Activated T-cell treated with anti-CD3 and anti-CD28 coated beads, Interleukin-2, amount 50 U/mL, for 4 hours (primary cell): ENCODE measurements around the gene RYR3. TPM values are rescaled to one million over a fixed set of nuclear protein-coding genes. Genes with fewer than 3 reads are reported as not detected.

Source experiments
- ATAC-seq, 2 donors: fragments of 200-7000 bp; cut with Tn5 transposase; one replicate each; pipeline ENCODE4 v1.10.0; 2021
- DNase-seq: peaks from one replicate; pipeline ENCODE4 v3.0.0-alpha.2; 2020
- H3K27me3 Mint-ChIP-seq: one replicate; pipeline ENCODE4 v1.8.0; 2021; ENCODE audit warnings: low read depth, mixed read lengths
- H3K36me3 Mint-ChIP-seq: one replicate; pipeline ENCODE4 v1.8.0; 2022; ENCODE audit warnings: mixed read lengths; ENCODE audit not compliant: insufficient read depth
- H3K4me1 Mint-ChIP-seq: one replicate; pipeline ENCODE4 v1.8.0; 2021; ENCODE audit warnings: low read depth, mixed read lengths
- H3K4me3 Mint-ChIP-seq: one replicate; pipeline ENCODE4 v1.8.0; 2021; ENCODE audit warnings: mild to moderate bottlenecking, moderate library complexity, mixed read lengths
- H3K9me3 Mint-ChIP-seq: one replicate; pipeline ENCODE4 v1.8.0; 2021; ENCODE audit warnings: mixed read lengths
- total RNA-seq, 3 donors: library from RNA; stranded (reverse); gene quantifications; one replicate each; pipeline ENCODE4 v1.2.1, GENCODE V29; 2021

The RYR3 gene
- total RNA-seq, 3 donors from 2014 or later, result not detected

DNA sequence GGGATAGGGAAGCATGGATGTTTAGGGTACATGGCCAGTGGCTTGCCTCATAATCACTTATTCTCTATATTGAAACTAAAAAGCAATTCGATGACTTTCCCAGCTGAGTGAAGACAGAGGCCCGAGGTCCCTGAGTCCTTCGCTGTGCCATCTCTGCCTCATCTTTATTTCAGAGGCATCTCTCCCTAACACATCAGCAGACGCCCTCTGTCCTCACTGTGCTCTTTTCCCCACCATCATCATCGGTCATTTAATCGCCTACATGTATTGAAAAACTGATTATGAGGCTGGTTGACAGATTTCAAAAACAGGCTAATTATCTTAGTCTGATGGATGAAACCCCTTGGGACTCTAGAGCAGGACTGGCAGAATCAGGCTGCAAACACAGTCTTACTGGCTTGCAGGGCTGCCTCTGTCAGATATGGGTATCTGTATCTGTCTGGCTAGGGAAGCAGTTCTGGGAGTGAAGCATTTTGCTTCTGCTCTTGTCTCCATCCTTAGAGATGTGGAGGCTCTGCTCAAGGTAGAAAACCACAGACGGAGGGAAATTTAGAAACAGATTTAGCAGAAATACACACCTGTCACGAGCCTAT lies 366.6 kb downstream of the RYR3 start:
- DNase-seq, result no peak
- no peaks in the 10 kb centered on the region for H3K4me1 Mint-ChIP-seq
- H3K4me3 Mint-ChIP-seq, result no peak overlapping the region
- no peak for ATAC-seq
- no peaks in the 10 kb centered on the region for H3K36me3 Mint-ChIP-seq
- no peaks in the 10 kb centered on the region for H3K9me3 Mint-ChIP-seq
- H3K27me3 Mint-ChIP-seq, result peaks cover 25% of the 10 kb centered on the region

GRCh38 chr15:33678176-33678575 lies 367.4 kb downstream of the RYR3 start:
- Mint-ChIP-seq H3K27me3 (peaks cover 27% of the 10 kb centered on the region), H3K4me3 (no peak overlapping the region), H3K9me3 (no peaks in the 10 kb centered on the region), H3K36me3 (no peaks in the 10 kb centered on the region), H3K4me1 (no peaks in the 10 kb centered on the region)
- DNase-seq (no peak), ATAC-seq (no peak)

GRCh38 chr15:33678602-33679001 lies 367.8 kb downstream of the RYR3 start:
- no peaks in the 10 kb centered on the region for H3K36me3 Mint-ChIP-seq
- no peaks in the 10 kb centered on the region for H3K4me1 Mint-ChIP-seq
- H3K9me3 Mint-ChIP-seq, result no peaks in the 10 kb centered on the region
- ATAC-seq (no peak), DNase-seq (no peak)
- H3K4me3 Mint-ChIP-seq, result no peak overlapping the region
- peaks cover 27% of the 10 kb centered on the region for H3K27me3 Mint-ChIP-seq

GRCh38 chr15:33679061-33679460 lies 368.3 kb downstream of the RYR3 start:
- peaks cover 25% of the 10 kb centered on the region for H3K27me3 Mint-ChIP-seq
- no peaks in the 10 kb centered on the region for H3K36me3 Mint-ChIP-seq
- H3K4me1 Mint-ChIP-seq, result no peaks in the 10 kb centered on the region
- H3K4me3 Mint-ChIP-seq, result no peak overlapping the region
- no peaks in the 10 kb centered on the region for H3K9me3 Mint-ChIP-seq
- no peak for DNase-seq
- ATAC-seq, result no peak

GRCh38 chr15:33680336-33680735 lies 369.6 kb downstream of the RYR3 start:
- H3K4me1 Mint-ChIP-seq, result no peaks in the 10 kb centered on the region
- no peak overlapping the region for H3K4me3 Mint-ChIP-seq
- DNase-seq (no peak), ATAC-seq (no peak)
- H3K36me3 Mint-ChIP-seq, result no peaks in the 10 kb centered on the region
- peaks cover 24% of the 10 kb centered on the region for H3K27me3 Mint-ChIP-seq
- no peaks in the 10 kb centered on the region for H3K9me3 Mint-ChIP-seq

- ATAC-seq (no peak), DNase-seq (no peak)
- Mint-ChIP-seq H3K27me3 (peaks cover 4% of the 10 kb centered on the region), H3K9me3 (no peaks in the 10 kb centered on the region), H3K4me1 (no peaks in the 10 kb centered on the region), H3K36me3 (no peaks in the 10 kb centered on the region), H3K4me3 (no peak overlapping the region)
These were observed 382.5 kb downstream of the RYR3 start for GRCh38 chr15:33693166-33693800.

- peaks cover 2% of the 10 kb centered on the region for H3K4me1 Mint-ChIP-seq
- ATAC-seq (no peak), DNase-seq (no peak)
- no peaks in the 10 kb centered on the region for H3K36me3 Mint-ChIP-seq
- peaks cover 11% of the 10 kb centered on the region for H3K27me3 Mint-ChIP-seq
- H3K4me3 Mint-ChIP-seq, result no peak overlapping the region
- no peaks in the 10 kb centered on the region for H3K9me3 Mint-ChIP-seq
These were observed 387.4 kb downstream of the RYR3 start for GRCh38 chr15:33698126-33698525.

- no peaks in the 10 kb centered on the region for H3K36me3 Mint-ChIP-seq
- H3K4me3 Mint-ChIP-seq, result no peak overlapping the region
- no peaks in the 10 kb centered on the region for H3K9me3 Mint-ChIP-seq
- peaks cover 2% of the 10 kb centered on the region for H3K4me1 Mint-ChIP-seq
- DNase-seq (no peak), ATAC-seq (no peak)
- H3K27me3 Mint-ChIP-seq, result peaks cover 11% of the 10 kb centered on the region
These were observed 388.4 kb downstream of the RYR3 start for GRCh38 chr15:33699145-33699544.

DNA sequence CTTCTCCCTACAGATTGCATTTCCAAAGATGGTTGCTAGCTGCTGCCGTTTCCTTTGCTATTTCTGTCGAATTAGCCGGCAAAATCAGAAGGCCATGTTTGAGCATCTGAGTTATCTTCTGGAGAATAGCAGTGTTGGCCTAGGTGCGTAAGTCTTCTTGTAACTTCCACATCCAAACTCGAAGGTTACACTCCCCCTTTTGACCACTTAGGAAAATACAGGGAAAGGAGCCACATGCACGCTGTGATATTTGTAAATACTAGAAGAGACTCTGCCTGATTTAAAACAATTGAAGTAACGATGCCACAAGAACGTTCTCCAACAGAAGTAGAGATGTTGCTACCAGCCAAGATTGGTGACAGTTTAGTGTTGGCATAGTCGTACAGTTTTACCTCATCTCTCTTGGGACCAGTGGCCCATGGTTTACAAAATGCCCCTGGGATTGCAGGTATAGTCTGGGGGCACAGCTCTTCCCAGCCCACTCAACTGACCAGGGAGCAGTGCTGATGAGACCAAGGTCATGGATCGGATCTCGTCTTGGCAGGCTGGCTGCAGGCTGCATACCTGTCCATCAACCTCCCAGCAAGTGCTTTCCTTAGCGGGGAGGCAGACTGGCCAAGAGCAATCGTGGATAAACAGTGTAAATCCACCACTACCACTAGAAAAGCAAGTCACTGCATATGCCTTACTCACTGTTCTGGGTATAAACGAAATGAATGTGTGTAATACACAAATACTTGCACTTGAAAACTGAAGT lies 389.1 kb downstream of the RYR3 start:
- peaks cover 2% of the 10 kb centered on the region for H3K4me1 Mint-ChIP-seq
- H3K4me3 Mint-ChIP-seq, result no peak overlapping the region
- DNase-seq, result no peak
- H3K27me3 Mint-ChIP-seq, result peaks cover 11% of the 10 kb centered on the region
- no peak for ATAC-seq
- H3K9me3 Mint-ChIP-seq, result no peaks in the 10 kb centered on the region
- H3K36me3 Mint-ChIP-seq, result no peaks in the 10 kb centered on the region

DNA sequence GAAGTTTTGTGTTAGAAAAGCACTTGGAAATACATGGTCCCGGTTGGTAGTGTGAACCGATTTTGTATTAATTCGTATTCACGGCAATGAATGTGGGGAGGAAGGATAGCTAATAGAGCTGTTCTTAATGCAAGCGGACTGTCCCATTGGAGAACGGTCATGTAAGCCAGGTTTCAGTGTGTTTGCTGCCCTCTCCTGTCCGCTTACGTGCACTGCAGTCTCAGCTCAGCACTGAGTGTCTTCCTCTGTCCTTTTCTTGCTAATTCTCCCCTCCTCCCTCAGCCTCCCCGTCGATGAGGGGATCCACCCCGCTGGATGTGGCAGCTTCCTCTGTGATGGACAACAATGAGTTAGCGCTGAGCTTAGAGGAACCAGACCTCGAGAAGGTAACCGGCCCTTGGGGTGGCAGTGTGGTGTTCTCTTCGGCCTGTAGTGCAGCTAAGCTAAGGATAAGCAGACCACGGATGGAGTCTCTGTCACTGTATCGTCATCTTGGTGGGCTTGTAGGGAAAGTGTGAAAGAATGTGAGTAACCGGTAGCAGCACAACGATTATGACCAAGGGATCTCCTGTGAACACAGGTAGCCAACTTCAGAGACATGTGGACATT lies 390.0 kb downstream of the RYR3 start:
- DNase-seq (peak; percentile 43), ATAC-seq (peak; percentile 73 to 83)
- H3K4me1 Mint-ChIP-seq, result peaks cover 2% of the 10 kb centered on the region
- H3K36me3 Mint-ChIP-seq, result no peaks in the 10 kb centered on the region
- peaks cover 11% of the 10 kb centered on the region for H3K27me3 Mint-ChIP-seq
- H3K9me3 Mint-ChIP-seq, result no peaks in the 10 kb centered on the region
- no peak overlapping the region for H3K4me3 Mint-ChIP-seq

- Mint-ChIP-seq H3K27me3 (peaks cover 9% of the 10 kb centered on the region), H3K36me3 (no peaks in the 10 kb centered on the region), H3K4me1 (peaks cover 2% of the 10 kb centered on the region), H3K9me3 (no peaks in the 10 kb centered on the region), H3K4me3 (no peak overlapping the region)
- no peak for DNase-seq
- ATAC-seq, result no peak
These were observed 390.5 kb downstream of the RYR3 start for GRCh38 chr15:33701304-33701696.

- H3K9me3 Mint-ChIP-seq, result peaks cover 9% of the 10 kb centered on the region
- no peaks in the 10 kb centered on the region for H3K36me3 Mint-ChIP-seq
- H3K4me1 Mint-ChIP-seq, result no peaks in the 10 kb centered on the region
- H3K27me3 Mint-ChIP-seq, result no peaks in the 10 kb centered on the region
- DNase-seq, result no peak
- H3K4me3 Mint-ChIP-seq, result no peak overlapping the region
- no peak for ATAC-seq
These were observed 395.4 kb downstream of the RYR3 start for GRCh38 chr15:33706173-33706572.

DNA sequence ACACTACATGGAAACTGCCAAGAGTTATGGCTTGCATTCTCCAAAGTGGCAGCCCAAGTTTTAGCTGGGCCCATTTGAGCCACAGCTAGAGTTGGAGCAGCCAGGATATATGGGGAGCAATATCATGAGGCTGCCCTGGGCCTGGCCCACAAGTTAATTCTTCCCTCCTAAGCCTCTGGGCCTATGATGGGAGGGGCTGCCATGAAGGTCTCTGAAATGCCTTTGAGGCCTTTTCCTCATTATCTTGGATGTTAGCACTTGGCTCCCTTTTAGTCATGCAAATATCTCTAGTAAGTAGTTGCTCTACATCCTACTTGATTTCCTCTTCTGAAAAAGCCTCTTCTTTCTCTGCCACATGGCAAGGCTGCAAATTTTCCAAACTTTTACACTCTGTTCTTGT lies 400.0 kb downstream of the RYR3 start:
- H3K36me3 Mint-ChIP-seq, result no peaks in the 10 kb centered on the region
- peaks cover 14% of the 10 kb centered on the region for H3K9me3 Mint-ChIP-seq
- no peak for DNase-seq
- no peak for ATAC-seq
- H3K4me3 Mint-ChIP-seq, result no peak overlapping the region
- H3K27me3 Mint-ChIP-seq, result peaks cover 2% of the 10 kb centered on the region
- H3K4me1 Mint-ChIP-seq, result no peaks in the 10 kb centered on the region

DNA sequence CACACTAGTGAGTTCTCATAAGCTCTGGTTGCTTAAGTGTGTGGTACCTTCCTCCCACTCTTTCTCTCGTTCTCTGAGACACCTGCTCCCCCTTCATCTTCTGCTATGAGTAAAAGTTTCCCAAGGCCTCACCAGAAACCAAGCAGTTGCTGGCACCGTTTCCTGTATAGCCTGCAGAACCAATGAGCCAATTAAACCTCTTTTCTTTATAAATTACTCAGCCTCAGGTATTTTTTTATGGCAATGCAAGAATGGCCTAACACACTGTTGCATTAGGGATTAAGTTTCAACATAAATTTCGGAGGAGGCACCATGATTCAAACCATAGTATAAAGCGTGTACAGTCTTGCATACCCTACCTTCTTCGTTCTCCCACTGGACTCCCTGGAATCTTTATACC lies 405.3 kb downstream of the RYR3 start:
- H3K27me3 Mint-ChIP-seq, result peaks cover 3% of the 10 kb centered on the region
- ATAC-seq (peak; percentile 64 to 70), DNase-seq (no peak)
- H3K9me3 Mint-ChIP-seq, result peaks cover 4% of the 10 kb centered on the region
- H3K4me1 Mint-ChIP-seq, result no peaks in the 10 kb centered on the region
- no peaks in the 10 kb centered on the region for H3K36me3 Mint-ChIP-seq
- no peak overlapping the region for H3K4me3 Mint-ChIP-seq

GRCh38 chr15:33720952-33721351 lies 410.2 kb downstream of the RYR3 start:
- no peaks in the 10 kb centered on the region for H3K36me3 Mint-ChIP-seq
- no peak for DNase-seq
- no peak for ATAC-seq
- peaks cover 3% of the 10 kb centered on the region for H3K27me3 Mint-ChIP-seq
- H3K4me1 Mint-ChIP-seq, result no peaks in the 10 kb centered on the region
- H3K4me3 Mint-ChIP-seq, result no peak overlapping the region
- H3K9me3 Mint-ChIP-seq, result no peaks in the 10 kb centered on the region
